Epithelial cell of prostate (primary cell): ENCODE results near the gene BMP3.

ENCODE experiments used
- DNase-seq: peaks from one replicate; pipeline ENCODE4 v3.0.0-alpha.2; 2011; ENCODE audit warnings: low read depth, low spot score
- H3K27ac ChIP-seq: fragments of 450-650 bp; 2 replicates; pipeline ENCODE4 v1.5.1; 2017; ENCODE audit warnings: mild to moderate bottlenecking

BMP3 gene

GRCh38 chr4:81096566-81096965 lies 66.1 kb downstream of the BMP3 start:
- DNase-seq: no peak
- H3K27ac ChIP-seq: no peak overlapping the region

GRCh38 chr4:81102107-81102506 lies 71.6 kb downstream of the BMP3 start:
- DNase-seq: no peak
- no peak overlapping the region for H3K27ac ChIP-seq

- no peak for DNase-seq
- no peak overlapping the region for H3K27ac ChIP-seq
Observed at GRCh38 chr4:81106150-81106549, 75.6 kb downstream of the BMP3 start.
